PC-9 (cell line): ENCODE measurements around the gene SDK2. TPM values are rescaled to one million over a fixed set of nuclear protein-coding genes. Genes with fewer than 3 reads are reported as not detected.

Experiments
- BruUV-seq: library from RNA; stranded (reverse); fragments of 400-500 nt; replicated peaks from 2 replicates; lab custom pipeline; 2021; lab: Mats Ljungman, UMichigan
- CTCF ChIA-PET: fragments of 300-600 bp; sonication (Branson Sonifier 250); formaldehyde crosslinking; loops from one replicate; lab custom pipeline; 2022; ENCODE audit warnings: antibody characterized with exemption; lab: Charles Lee
- POLR2A ChIA-PET: fragments of 300-600 bp; sonication (Branson Sonifier 250); formaldehyde crosslinking; loops from one replicate; lab custom pipeline; 2022; ENCODE audit warnings: antibody characterized with exemption; ENCODE audit not compliant: unreplicated experiment; lab: Charles Lee
- DNase-seq, 2 experiments: peaks; one replicate each; pipeline versions ENCODE4 v3.0.0 to v3.0.0-alpha.2; 2015 to 2022; ENCODE audit warnings: mixed read lengths in 1 of 2
- H2AFZ ChIP-seq: fragments of 200-600 bp; sonication (generic); 2 replicates; pipeline ENCODE4 v1.8.1; 2017; ENCODE audit warnings: antibody characterized with exemption
- H3F3A ChIP-seq: fragments of 200-600 bp; sonication (generic); 2 replicates; pipeline ENCODE4 v1.8.1; 2017; ENCODE audit warnings: antibody characterized with exemption, mild to moderate bottlenecking, low read depth; ENCODE audit not compliant: insufficient read depth
- H3K27ac ChIP-seq: fragments of 200-600 bp; sonication (generic); 2 replicates; pipeline ENCODE4 v1.6.1; 2016; ENCODE audit warnings: mixed run types
- H3K27me3 ChIP-seq: fragments of 200-600 bp; sonication (generic); 2 replicates; pipeline ENCODE4 v1.6.1; 2016; ENCODE audit warnings: low read depth, mixed run types; ENCODE audit not compliant: insufficient read depth
- H3K36me3 ChIP-seq: fragments of 200-600 bp; sonication (generic); 2 replicates; pipeline ENCODE4 v1.6.1; 2016; ENCODE audit warnings: low read depth, mixed run types
- H3K4me1 ChIP-seq: fragments of 200-600 bp; sonication (generic); replicated peaks from 2 replicates; pipeline ENCODE4 v1.6.1; 2016; ENCODE audit warnings: mixed run types; ENCODE audit not compliant: insufficient read depth
- H3K4me2 ChIP-seq: fragments of 200-600 bp; sonication (generic); 2 replicates; pipeline ENCODE4 v1.6.1; 2017; ENCODE audit warnings: mixed run types
- H3K4me3 ChIP-seq: fragments of 200-600 bp; sonication (generic); 2 replicates; pipeline ENCODE4 v1.6.1; 2016; ENCODE audit warnings: mixed run types
- H3K79me2 ChIP-seq: fragments of 200-600 bp; sonication (generic); 2 replicates; pipeline ENCODE4 v1.6.1; 2017; ENCODE audit warnings: low read depth, mixed run types
- H3K9me2 ChIP-seq: fragments of 200-600 bp; sonication (generic); 2 replicates; pipeline ENCODE4 v1.8.1; 2017; ENCODE audit warnings: mild to moderate bottlenecking; ENCODE audit not compliant: insufficient read depth
- H3K9me3 ChIP-seq: fragments of 200-600 bp; sonication (generic); 2 replicates; pipeline ENCODE4 v1.8.1; 2016; ENCODE audit warnings: low read depth; ENCODE audit not compliant: insufficient read depth
- H4K20me1 ChIP-seq: fragments of 200-600 bp; sonication (generic); 2 replicates; pipeline ENCODE4 v1.8.1; 2017; ENCODE audit not compliant: insufficient read depth
- CTCF ChIP-seq: fragments of 200-600 bp; sonication (generic); conservative IDR thresholded peaks from 2 replicates; pipeline ENCODE4 v1.6.1; 2017; ENCODE audit warnings: mixed run types, antibody characterized with exemption, mild to moderate bottlenecking, moderate library complexity
- EZH2 ChIP-seq: fragments of 200-600 bp; sonication (generic); IDR thresholded peaks from 2 replicates; pipeline ENCODE4 v1.8.0; 2017; ENCODE audit warnings: antibody characterized with exemption, low read depth
- intact Hi-C: fragments of 100-400 bp; cut with micrococcal nuclease; formaldehyde crosslinking; loops from one replicate; pipeline ENCODE4 v1.10.0; 2022; ENCODE audit not compliant: unreplicated experiment
- total RNA-seq: library from RNA; stranded (reverse); gene quantifications from 2 replicates; pipeline ENCODE4 v1.2.3, GENCODE V29; 2021

SDK2 gene
- total RNA-seq, 1 experiment from 2014 or later = 0.04 TPM

- H3K27me3 ChIP-seq = peaks cover 88% of the 10 kb centered on the region
- no peak overlapping the region for H3K27ac ChIP-seq
- no peak overlapping the region for H2AFZ ChIP-seq
- BruUV-seq = no TSS peak
- no peaks in the 10 kb centered on the region for H3K79me2 ChIP-seq
- DNase-seq = no peak
- TF ChIP-seq CTCF (no peak), EZH2 (no peak)
- H4K20me1 ChIP-seq = no peaks in the 10 kb centered on the region
- no peak overlapping the region for H3K4me3 ChIP-seq
- no peaks in the 10 kb centered on the region for H3K4me1 ChIP-seq
- intact Hi-C loops = no loop called here
- no peaks in the 10 kb centered on the region for H3K9me2 ChIP-seq
- no peaks in the 10 kb centered on the region for H3K9me3 ChIP-seq
- CTCF ChIA-PET = no interaction called here
- H3K36me3 ChIP-seq = no peaks in the 10 kb centered on the region
- POLR2A ChIA-PET = no interaction called here
- H3F3A ChIP-seq = no peaks in the 10 kb centered on the region
- H3K4me2 ChIP-seq = no peak overlapping the region
Observed at GRCh38 chr17:73638556-73638955, 5.7 kb downstream of the SDK2 start.

- no peaks in the 10 kb centered on the region for H4K20me1 ChIP-seq
- POLR2A ChIA-PET = no interaction called here
- H3K27ac ChIP-seq = no peak overlapping the region
- no peaks in the 10 kb centered on the region for H3F3A ChIP-seq
- BruUV-seq = no TSS peak
- no peaks in the 10 kb centered on the region for H3K9me3 ChIP-seq
- no peak overlapping the region for H3K4me2 ChIP-seq
- H2AFZ ChIP-seq = no peak overlapping the region
- intact Hi-C loops = no loop called here
- CTCF ChIA-PET = no interaction called here
- H3K36me3 ChIP-seq = no peaks in the 10 kb centered on the region
- TF ChIP-seq CTCF = no peak
- no peak for TF ChIP-seq EZH2
- peaks cover 93% of the 10 kb centered on the region for H3K27me3 ChIP-seq
- H3K79me2 ChIP-seq = no peaks in the 10 kb centered on the region
- DNase-seq = no peak
- no peak overlapping the region for H3K4me3 ChIP-seq
- no peaks in the 10 kb centered on the region for H3K9me2 ChIP-seq
- H3K4me1 ChIP-seq = no peaks in the 10 kb centered on the region
Observed at GRCh38 chr17:73637866-73638265, 6.4 kb downstream of the SDK2 start.

GRCh38 chr17:73635101-73635817, 9.0 kb downstream of the SDK2 start:
- no peaks in the 10 kb centered on the region for H3K36me3 ChIP-seq
- no peak overlapping the region for H2AFZ ChIP-seq
- no peaks in the 10 kb centered on the region for H3K9me2 ChIP-seq
- H3K79me2 ChIP-seq = no peaks in the 10 kb centered on the region
- H3K27me3 ChIP-seq = peaks cover 96% of the 10 kb centered on the region
- CTCF ChIA-PET = interaction anchor here (0.6 kb wide), 1 partner anchor 1747 kb away, joined by 3 read pairs; no protein-coding TSS in a partner anchor
- TF ChIP-seq EZH2 (no peak), CTCF (no peak)
- H3F3A ChIP-seq = no peaks in the 10 kb centered on the region
- POLR2A ChIA-PET = no interaction called here
- intact Hi-C loops = no loop called here
- H3K4me1 ChIP-seq = no peaks in the 10 kb centered on the region
- no peak overlapping the region for H3K4me3 ChIP-seq
- no peak for DNase-seq
- H3K4me2 ChIP-seq = no peak overlapping the region
- no peaks in the 10 kb centered on the region for H3K9me3 ChIP-seq
- H4K20me1 ChIP-seq = no peaks in the 10 kb centered on the region
- H3K27ac ChIP-seq = no peak overlapping the region
- BruUV-seq = no TSS peak
